GM12892 (cell line): ENCODE results near the gene JCAD.

Source experiments
- DNase-seq: peaks from one replicate; pipeline ENCODE4 v3.0.0; 2011; ENCODE audit not compliant: insufficient read length
- FAIRE-seq: peaks from 2 replicates; lab custom pipeline; 2011; peaks lifted over from hg19 to GRCh38; lab: Jason Lieb, UNC
- POLR2A ChIP-seq: IDR thresholded peaks from 2 replicates; pipeline ENCODE4 v1.6.1; 2011; ENCODE audit warnings: low read depth, low read length, control low read depth
- POLR2AphosphoS5 ChIP-seq: IDR thresholded peaks from 2 replicates; pipeline ENCODE4 v1.6.1; 2011; ENCODE audit warnings: low read depth, low read length, control low read depth
- TAF1 ChIP-seq: IDR thresholded peaks from 2 replicates; pipeline ENCODE4 v1.6.1; 2011; ENCODE audit warnings: low read depth, mild to moderate bottlenecking, control low read depth, low read length, borderline replicate concordance

The JCAD gene

DNA sequence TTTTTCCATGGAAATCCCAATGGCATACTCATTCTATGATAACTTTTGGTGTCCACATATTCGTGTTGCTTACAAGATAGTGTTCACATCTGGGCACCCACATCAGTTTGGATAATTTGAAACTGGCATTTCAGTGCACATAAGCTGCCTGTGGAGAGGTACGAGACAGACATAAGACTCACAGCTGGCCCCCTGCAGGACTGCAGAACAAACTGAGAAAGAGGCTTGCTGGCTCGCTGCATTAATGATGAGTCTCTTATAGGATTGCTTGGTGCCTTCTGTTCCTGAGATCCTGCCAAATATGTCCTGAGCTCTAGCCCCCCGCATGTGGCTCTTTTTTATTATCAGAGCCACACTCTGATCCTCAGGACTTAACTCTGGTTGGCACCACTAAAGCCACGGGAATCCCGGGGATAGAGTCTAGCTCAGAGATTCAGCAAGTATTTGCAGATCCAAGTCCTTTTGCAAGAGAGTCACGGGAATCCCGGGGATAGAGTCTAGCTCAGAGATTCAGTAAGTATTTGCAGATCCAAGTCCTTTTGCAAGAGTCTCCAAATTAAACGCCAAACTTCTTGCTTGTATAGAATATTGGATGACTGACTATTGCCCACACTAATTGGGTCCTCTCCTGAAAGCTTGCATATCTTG is 34.0 kb upstream of the JCAD start:
- FAIRE-seq (no peak), DNase-seq (no peak)
- TF ChIP-seq POLR2A = no peak
- no peak for TF ChIP-seq TAF1
- TF ChIP-seq POLR2AphosphoS5 = no peak

DNA sequence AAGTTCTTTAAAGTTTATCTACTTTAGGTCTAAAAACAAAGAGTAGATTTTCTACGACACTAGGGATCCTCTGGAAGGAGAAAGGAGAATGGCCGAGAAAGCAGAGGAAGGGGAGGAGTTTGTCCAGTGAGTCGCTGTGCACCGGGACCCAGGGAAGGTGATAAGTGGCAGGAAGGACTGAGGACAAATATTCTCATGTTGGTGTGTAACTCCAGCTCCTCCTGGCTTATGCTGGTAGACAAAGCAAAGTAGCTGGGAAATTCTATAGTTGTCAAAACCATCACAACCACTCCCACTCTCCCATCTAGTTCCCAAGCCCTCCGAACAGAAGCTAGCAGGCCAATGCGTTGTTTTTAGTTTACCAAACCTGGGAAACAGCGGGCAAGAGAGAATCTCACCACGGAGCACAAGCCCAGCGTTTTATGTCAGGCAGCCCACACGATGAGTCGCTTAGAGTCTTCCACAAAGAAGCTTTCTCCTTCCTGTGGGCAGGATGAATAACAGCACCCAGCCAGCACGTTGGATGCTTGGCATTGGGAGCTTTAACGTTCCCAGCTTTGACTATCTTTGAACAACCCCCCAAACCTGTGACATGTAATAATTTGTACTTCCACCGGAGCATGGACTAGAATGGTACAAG is 32.9 kb upstream of the JCAD start:
- FAIRE-seq = no peak
- no peak for DNase-seq

DNA sequence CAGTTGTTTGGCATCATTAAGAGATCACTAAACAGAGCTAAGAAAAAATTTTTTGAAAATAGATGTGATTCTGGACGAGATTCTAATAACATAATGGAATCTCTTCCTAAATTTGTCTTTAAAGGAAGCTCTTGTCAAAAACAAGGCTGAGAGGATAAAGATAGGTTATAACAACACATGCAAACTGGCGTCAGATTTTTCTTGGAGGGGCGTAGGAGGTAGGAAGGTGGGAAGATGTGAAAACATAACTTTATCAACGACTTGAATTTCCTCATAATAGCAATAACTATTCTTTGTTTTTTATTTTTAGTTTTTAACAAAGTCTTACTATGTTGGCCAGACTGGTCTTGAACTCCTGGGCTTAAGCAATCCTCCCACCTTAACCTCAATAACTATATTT is 31.8 kb upstream of the JCAD start:
- no peak for DNase-seq
- TF ChIP-seq POLR2A = no peak
- no peak for TF ChIP-seq TAF1
- TF ChIP-seq POLR2AphosphoS5 = no peak

More for the DNA sequence above, 32.9 kb upstream of the JCAD start:
- no peak for TF ChIP-seq POLR2AphosphoS5
- TF ChIP-seq POLR2A = no peak
- no peak for TF ChIP-seq TAF1

DNA sequence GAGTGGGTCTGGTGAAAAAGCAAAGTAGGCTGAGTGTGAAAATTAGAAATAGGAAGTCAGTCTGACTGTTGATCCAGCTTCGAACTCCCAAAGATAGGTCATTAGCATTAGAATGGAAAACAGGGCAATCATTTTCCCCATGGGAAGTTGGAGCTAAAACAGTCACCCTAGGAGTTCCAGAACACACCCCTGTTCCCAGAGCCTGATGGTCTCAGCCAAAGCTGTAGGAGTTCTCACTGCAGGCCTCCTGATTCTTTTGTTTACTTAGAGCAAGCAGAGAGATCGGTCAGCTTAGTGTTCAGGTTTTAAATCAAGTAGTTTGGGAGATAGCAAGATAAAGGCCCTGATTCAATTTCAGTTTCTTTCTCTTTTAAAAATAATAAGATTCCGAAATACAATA is 28.8 kb upstream of the JCAD start:
- no peak for DNase-seq
- no peak for FAIRE-seq
- TF ChIP-seq POLR2AphosphoS5 (no peak), TAF1 (no peak), POLR2A (no peak)

More for the DNA sequence above, 31.8 kb upstream of the JCAD start:
- no peak for FAIRE-seq

DNA sequence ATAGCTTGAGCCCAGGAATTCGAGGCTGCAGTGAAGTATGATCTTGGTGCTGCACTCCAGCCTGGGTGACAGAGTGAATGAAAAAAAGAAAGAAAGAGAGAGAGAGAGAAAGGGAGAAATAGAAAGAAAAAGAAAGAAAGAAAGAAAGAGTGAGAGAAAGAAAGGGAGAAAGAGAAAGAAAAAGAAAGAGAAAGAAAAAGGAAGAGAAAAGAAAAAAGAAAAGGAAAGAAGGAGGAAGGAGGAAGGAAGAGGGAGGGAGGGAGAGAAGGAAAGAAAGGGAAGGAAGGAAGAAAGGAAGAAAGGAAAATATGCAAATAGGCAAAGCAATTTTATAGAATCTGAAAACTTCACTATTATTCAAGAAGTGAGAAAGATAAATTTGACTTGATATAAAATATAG is 24.5 kb upstream of the JCAD start:
- DNase-seq (no peak), FAIRE-seq (no peak)
- TF ChIP-seq TAF1 (no peak), POLR2AphosphoS5 (no peak), POLR2A (no peak)

DNA sequence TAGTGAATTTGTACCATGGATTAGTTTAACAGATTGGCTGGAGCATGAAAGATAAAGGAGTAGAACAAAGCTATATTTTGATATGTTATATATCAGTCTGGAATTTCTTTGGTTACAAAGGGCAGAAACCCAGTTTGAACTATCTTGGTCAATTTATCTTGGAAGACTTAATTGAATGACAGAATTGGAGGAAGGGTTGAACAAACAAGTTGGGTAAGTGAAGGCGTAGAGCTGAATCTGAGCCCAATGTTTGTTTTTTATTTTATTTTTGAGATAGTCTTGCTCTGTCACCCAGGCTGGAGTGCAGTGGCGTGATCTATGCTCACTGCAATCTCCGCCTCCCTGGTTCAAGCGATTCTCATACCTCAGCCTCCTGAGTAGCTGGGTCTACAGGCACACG is 21.8 kb upstream of the JCAD start:
- TF ChIP-seq POLR2A (no peak), TAF1 (no peak), POLR2AphosphoS5 (no peak)
- DNase-seq = no peak
- no peak for FAIRE-seq

DNA sequence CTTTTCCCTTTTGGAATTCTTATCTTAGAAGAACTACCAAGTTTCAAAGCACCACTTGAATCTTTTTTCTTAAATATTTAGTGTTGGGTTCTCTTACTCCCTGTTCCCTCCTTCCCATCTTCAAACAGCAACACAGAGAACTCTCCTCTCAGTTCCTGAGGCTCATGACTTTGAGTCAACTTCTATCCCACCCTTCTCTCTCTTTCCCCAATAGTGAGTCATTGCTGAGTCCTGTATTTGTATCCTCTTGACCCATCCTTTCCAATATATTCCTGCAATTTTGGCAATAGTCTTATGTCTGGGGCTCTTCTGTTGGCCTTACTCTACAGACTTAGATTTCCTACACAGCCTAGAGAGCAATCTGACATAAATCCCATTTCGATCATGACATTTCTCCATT is 20.8 kb upstream of the JCAD start:
- DNase-seq (no peak), FAIRE-seq (no peak)
- TF ChIP-seq TAF1 = no peak
- TF ChIP-seq POLR2A = no peak
- TF ChIP-seq POLR2AphosphoS5 = no peak

DNA sequence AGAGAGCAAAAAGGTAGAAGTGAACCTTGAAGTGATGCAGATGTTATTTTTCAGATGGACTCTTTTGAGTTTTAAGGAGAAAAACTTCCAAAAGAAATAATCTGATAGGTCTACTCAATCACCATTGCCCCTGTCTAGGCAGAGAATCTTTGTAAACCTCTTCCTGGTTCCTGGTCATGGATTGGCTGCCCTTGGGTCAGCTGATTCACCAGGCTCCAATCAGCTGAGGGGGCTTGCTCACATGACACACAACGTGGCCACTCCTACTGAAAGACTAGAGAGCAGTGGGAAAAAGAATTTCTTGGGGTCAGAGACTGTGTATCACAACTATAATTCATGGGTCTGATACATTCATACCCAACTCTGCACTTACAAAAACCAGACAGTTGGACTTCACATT is 20.0 kb upstream of the JCAD start:
- FAIRE-seq = no peak
- TF ChIP-seq POLR2A (no peak), POLR2AphosphoS5 (no peak), TAF1 (no peak)
- no peak for DNase-seq

DNA sequence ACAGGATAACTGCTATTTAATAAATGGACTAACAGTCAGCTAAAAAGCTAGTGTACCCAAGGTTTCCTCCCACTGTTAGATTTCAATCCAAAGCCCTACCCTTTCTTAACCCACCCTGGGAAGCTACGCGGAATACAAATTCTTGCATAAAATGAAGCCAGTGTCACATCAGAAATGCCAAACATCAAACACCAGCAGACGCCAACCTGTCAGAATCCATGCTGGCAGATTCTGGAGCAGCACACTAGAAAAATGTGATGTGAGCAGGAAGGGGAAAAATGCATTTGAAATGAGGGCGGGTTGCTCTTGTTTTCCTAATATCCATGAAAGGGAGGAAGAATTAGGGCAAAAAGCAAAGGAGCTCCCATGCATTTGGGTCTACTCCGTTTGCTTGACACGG is 16.1 kb upstream of the JCAD start:
- DNase-seq = no peak
- TF ChIP-seq POLR2A (no peak), POLR2AphosphoS5 (no peak), TAF1 (no peak)
- no peak for FAIRE-seq

DNA sequence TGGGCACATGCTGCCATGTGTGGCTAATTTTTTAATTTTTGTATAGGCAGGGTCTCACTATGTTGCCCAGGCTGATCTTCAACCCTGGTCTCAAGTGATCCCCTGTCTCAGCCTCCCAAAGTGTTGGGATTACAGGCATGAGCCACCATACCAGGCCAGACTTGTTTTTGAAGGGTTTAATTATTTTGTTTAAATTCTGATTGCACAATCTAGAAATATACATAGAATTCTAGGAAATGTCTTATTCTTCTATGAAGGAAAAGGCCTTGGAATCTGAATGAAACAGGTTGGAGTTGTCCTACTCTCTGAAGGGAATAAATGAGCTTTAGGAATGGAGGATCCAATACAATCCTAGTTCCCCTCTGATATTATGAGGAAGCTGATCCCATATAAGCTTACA is 15.5 kb upstream of the JCAD start:
- DNase-seq (no peak), FAIRE-seq (no peak)
- TF ChIP-seq POLR2AphosphoS5 (no peak), POLR2A (no peak), TAF1 (no peak)

DNA sequence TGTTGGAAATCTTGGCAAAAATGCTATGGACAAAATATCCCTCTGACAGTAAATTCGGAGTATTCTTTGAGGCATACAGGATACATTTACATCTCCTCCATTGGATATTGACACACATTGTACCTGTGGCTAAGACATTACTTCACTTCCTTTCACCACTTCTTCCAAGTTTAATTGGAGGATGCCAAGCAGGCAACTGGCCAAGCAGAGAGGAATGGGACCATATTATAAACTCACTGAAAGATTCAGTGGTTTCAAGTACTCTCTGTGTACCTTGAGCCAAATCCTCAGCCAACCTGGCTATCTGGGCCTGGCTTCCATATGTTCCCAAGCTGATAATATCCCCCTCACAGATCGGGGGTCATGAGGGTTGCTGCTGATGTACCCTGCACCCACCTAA is 14.7 kb upstream of the JCAD start:
- no peak for TF ChIP-seq POLR2AphosphoS5
- TF ChIP-seq TAF1 = no peak
- no peak for TF ChIP-seq POLR2A
- no peak for FAIRE-seq
- no peak for DNase-seq

DNA sequence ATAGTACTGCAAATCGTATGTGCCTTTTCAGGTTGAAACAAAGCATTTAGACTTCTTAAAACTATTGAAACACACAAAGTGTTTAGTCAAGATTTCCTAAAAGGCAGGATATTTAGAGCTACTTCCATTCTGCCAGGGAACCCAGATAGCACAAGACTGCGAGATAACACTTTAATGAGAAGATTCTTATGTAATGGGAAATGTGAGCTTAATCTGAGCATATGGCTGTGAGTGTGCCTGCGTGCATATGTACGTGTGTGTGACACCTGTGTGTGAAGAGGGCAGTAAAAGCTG is 14.3 kb upstream of the JCAD start:
- TF ChIP-seq POLR2A (no peak), POLR2AphosphoS5 (no peak), TAF1 (no peak)
- FAIRE-seq (no peak), DNase-seq (no peak)
